GM21529 (cell line): Measurements from ENCODE around the gene GRM5.
"Not testable (repeated sequence)": the region's sequence is repeated elsewhere in the genome, so short reads cannot be mapped to it uniquely, and the experiment has no call there.

ENCODE experiments used
- ATAC-seq: cut with Tn5 transposase; IDR thresholded peaks from one replicate; pipeline ENCODE4 v1.9.1; 2021; ENCODE audit not compliant: unreplicated experiment

The GRM5 gene

GRCh38 chr11:88843766-88844426 lies 221.9 kb downstream of the GRM5 start:
- not testable (repeated sequence) for ATAC-seq

- ATAC-seq: not testable (repeated sequence)
Measured at GRCh38 chr11:88838139-88838538, 227.6 kb downstream of the GRM5 start.

DNA sequence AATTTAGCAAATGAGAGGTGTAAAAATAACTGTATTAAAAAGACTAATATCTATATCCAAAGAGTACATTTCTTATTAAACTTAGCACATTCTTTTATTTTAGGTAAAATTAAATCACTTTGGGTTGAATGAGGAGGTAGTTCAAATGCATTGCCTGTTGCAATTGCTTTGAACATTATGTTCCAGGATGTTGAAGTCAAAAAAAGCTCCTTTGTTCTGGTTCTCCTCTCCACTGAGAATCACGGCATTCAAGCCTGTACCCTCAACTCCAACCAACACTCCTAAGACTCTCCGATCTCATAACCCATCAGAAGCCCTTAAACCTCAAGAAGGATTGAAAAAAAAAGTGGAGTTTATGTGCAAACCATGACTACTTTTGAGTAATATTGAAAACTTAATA lies 230.1 kb downstream of the GRM5 start:
- ATAC-seq: not testable (repeated sequence)

DNA sequence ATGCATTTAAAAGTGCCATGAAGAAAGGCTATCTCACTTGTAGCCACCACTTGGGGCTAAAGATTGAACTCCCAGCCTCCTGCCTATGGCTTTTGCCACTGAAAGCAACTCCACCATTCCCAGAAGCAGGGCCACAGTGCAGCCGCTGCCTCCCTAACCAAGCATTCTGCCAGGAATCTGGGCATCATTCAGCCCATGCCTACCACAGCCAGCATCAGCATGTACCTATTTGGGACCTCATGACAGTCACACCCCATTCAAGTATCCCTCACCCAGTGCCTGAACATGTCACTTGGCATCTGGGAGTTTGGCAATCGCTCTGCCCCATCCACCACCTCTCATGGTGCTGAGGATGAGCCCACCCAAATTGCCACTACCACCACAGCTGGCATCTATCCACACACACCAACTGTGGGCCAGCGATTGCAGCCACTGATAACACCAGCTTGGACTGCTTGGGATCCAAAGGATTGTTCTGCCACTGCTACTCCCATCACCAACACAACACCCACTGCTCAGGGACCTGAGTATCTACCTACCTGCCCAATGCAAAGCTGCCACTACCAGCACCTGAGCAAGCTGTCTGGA lies 234.4 kb downstream of the GRM5 start:
- ATAC-seq: no peak

GRCh38 chr11:88827018-88827676 lies 238.6 kb downstream of the GRM5 start:
- no peak for ATAC-seq

- no peak for ATAC-seq
Measured at GRCh38 chr11:88819616-88820015, 246.2 kb downstream of the GRM5 start.

DNA sequence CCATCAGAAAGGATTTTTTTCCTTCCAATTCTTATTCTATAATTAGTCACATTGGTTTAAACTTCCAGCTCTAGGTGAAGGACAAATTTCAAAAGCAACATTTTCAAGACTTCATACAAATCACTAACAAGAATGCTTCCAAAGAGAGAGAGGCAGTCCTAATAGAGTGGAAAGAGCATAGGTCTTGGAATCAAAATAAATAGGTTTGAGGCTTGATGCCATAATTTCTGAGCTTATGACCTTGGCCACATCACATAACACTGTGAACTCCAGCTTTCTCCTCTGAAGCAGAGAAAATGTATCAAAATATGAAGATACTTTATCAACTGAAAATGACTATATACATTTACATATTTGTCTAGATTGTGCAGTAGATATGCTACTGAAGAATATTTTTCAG lies 246.8 kb downstream of the GRM5 start:
- no peak for ATAC-seq

DNA sequence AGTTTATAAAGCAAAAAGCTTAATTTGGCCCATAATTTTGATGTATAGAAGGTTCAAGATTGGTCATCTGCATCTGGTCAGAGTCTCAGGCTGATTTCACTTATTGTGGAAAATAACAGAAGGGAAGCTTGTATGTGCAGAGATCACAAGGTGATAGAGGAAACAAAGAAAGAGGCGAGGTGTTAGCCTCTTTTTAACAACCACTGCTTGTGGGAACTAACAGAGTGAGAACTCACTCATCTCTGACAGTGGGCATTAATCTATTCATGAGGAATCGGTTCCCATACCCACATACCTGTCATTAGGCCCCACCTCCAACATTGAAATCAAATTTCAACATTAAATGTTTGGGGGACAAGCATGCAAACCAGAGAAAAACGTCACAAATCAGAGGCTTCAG lies 250.3 kb downstream of the GRM5 start:
- ATAC-seq: no peak

- no peak for ATAC-seq
Measured at GRCh38 chr11:88814076-88814475, 251.7 kb downstream of the GRM5 start.

GRCh38 chr11:88813233-88813915 lies 252.4 kb downstream of the GRM5 start:
- peak; percentile 85 for ATAC-seq

DNA sequence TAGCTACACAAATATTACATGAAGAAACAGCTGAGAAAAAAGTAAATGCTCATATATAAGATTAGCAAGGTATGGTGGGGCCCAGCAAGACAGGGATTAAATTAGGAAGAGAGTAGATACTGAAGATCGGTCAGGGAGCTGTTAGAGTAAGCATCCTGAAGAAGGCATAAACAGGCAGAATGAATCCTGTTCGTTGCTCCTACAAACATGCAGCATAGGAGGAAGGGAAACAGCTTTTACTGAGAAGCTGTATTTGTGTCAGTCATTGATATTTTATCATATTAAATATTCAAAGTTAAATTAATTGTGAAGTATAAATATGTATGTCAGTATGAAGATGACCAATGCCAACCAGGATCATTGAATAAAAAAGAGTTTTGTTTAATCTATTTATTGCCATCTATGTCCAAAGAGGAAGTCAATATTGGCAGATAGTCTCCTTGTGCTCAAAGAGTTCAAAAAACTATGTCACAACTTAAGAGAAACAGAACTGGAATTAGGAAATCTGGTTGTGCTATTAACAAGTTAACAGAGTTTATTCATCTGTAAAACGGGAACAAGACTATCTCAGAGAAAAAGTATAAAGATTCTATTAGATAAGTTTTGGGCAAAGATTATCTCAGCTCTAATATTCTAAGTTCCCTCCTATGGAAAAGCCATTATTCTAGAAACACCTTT lies 255.2 kb downstream of the GRM5 start:
- ATAC-seq: no peak

DNA sequence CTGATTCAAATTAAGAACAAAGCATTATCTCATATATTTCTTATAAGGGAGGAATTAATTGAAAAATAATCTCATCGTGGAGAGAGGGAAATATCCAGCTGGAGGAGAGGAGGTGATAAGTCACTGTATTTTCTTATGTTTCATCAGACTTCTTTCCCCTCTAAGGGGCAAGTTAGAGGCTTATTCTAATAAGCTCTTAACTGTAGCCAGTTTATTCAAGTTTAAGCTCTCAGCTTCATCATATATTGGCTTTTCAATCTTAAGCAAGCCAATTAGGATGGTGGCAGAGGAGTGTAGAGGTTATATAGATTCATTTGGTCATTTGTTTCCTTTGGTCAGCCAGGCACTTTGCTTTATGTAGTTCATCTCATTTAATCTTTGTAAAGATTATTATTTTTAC lies 256.7 kb downstream of the GRM5 start:
- no peak for ATAC-seq

GRCh38 chr11:88807349-88807748 lies 258.4 kb downstream of the GRM5 start:
- ATAC-seq: no peak

DNA sequence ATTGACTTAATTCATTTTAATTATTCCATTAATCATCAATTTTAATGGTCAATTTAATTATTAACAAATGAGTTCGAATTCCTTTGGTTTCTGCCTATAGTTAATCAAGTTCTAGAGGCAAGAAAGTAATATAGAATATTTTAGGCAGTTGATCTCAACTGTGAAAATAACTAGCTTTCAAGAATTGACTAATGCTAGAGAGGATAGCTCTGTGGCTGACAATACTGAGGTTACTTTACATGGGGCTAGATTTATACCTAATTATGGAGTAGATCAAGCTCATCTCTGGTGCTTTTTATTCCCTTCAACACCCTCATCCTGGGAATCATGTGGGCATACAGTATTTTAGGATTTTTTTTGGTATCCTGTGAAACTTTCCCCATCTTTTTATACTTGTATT lies 259.4 kb downstream of the GRM5 start:
- ATAC-seq: no peak

GRCh38 chr11:88801484-88802123 lies 264.2 kb downstream of the GRM5 start:
- no peak for ATAC-seq

DNA sequence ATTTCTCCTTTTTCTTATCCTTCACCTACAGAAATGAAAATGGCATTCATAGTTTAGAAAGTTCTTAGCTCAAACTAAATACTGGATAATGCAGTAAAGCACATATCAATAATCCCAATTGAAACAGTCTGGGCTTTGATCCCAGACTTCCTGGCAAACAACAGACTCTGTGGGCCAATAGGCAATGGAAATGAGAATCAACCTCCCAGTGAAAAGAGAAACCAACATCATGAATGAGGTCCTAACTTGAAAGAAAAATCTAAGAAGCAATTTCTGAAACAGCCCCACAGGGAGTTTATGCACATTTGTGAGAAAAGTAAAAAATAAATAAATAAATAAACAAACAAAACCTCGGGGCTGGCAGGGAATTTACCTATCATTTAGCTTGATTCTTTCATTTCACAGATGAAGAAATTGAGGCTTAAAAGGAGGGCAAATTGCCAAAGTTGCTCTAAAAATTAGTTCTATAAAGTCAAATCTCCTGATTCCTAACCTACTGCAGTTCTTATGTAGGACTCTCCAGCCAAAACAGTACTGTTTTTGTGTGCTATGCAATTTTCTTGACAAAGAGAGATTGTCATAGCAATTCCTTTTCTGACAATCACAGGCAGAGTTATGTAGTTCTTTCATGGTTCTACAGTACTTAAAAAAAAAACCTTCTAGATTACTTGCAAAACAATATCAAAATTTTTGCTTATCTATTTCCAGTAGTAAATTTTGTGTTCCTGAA lies 265.8 kb downstream of the GRM5 start:
- ATAC-seq: no peak

- ATAC-seq: no peak
Measured at GRCh38 chr11:88790182-88790581, 275.6 kb downstream of the GRM5 start.

DNA sequence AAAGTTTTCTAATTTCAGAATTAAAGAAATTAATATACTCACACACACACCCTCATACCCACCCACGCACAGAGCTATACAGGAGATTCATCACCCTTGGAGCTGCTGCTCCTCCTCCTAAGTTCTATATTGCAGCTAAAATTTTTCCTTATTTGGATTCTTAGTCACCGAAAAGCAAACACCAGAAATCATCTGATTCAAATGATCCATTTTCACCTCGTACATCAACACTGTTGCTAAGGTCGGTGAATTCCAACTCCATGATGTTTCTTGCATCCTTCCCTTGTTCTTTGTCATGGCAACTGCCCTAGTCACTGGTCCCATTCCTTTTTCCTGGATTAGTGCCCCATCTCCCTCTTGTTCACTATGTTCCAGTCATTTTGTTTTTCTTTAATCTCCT lies 286.2 kb downstream of the GRM5 start:
- no peak for ATAC-seq

DNA sequence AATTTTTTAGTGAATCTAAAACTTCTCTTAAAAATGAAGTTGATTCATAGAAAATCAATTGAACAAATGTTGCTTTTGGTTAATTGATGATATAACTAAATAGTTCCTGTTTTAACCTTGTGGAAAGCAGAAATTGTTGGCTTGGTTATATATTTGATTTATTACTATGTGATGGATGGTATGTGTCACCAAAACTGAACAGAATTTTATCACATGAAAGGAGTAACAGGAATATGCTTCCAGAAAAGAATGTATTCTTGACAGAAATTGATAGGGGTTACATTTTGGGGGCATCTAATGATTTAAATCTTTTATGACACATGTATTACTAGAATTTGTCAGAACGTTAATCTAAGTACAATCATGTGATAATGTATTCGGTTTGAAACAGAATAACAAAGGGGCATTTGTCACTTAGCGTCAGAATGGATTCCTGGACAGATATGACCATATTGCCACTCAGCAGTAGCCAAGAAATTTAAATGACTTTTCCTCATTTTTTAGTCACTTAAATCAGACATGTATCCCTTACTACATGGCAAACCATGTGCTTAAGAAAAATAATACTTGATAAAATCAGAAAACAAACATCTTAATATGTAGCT lies 295.2 kb downstream of the GRM5 start:
- no peak for ATAC-seq

DNA sequence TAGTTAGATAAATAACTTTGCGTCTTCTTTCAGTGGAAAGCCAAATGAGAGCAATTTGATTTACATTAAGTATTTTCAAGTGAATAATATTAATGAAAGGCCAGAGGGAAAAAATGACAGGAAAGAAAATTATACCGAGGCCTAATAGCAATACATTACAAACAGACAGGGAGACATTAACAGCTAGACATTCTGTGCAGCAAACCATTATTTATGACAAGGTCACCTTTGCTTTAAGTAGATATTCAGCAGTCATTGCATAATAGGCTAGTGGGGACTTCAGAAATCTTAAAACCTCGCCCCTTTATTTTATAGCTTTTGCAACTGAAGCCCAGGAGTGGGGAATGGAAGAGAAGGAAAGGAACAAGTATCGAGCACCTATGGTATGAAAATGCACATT lies 321.6 kb downstream of the GRM5 start:
- ATAC-seq: no peak
